ENCODE results near the gene ACSL4.
"Not testable (repeated sequence)": the region's sequence is repeated elsewhere in the genome, so short reads cannot be mapped to it uniquely, and the experiment has no call there.

Gene ACSL4

DNA sequence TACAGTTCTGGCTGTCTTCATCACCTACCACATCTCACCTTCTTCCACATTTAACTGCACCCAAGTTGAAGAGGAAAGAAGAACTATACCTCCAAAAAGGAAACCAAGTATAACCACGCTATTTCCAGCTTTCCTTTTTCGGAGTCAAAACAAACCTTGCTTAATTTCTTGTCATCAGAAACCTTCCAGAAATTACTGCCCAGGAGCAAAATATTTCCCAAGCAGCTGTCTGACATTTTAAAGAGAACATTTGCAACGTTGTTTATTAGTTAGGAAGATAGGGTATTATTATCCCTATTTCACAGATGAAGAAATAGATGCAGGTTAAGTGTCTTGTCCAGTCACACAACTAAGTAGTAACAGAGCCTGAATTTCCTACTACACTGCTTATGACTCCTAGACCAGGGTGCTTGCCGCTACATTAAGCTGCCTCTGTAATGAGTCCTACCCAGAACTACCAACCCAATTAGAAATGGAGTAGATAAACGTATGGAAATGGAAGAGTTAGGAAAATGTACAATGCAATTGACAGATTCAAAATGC is 2.2 kb upstream of the ACSL4 start:
- in situ Hi-C loops (cut with HindIII; ENCODE audit: low pct_ligation_motif_present, low pct_unique_long_range_greater_than_20kb, low sequenced_read_pairs) = no loop called here
- DNase-seq = no peak

GRCh38 chrX:109733613-109734083 is 591 bp upstream of the ACSL4 start:
- in situ Hi-C loops (cut with HindIII; ENCODE audit: low pct_ligation_motif_present, low pct_unique_long_range_greater_than_20kb, low sequenced_read_pairs) = no loop called here
- no peak for DNase-seq

- peak; percentile 50 for DNase-seq
- in situ Hi-C loops (cut with HindIII; ENCODE audit: low pct_ligation_motif_present, low pct_unique_long_range_greater_than_20kb, low sequenced_read_pairs) = no loop called here
These were observed 848 bp downstream of the ACSL4 start for GRCh38 chrX:109732017-109732801.

- DNase-seq = no peak
- in situ Hi-C loops (cut with HindIII; ENCODE audit: low pct_ligation_motif_present, low pct_unique_long_range_greater_than_20kb, low sequenced_read_pairs) = no loop called here
These were observed 4.9 kb downstream of the ACSL4 start for GRCh38 chrX:109728173-109728535.

- in situ Hi-C loops (cut with HindIII; ENCODE audit: low pct_ligation_motif_present, low pct_unique_long_range_greater_than_20kb, low sequenced_read_pairs); DNase-seq: not testable (repeated sequence)
These were observed 8.1 kb downstream of the ACSL4 start for GRCh38 chrX:109724971-109725370.

DNA sequence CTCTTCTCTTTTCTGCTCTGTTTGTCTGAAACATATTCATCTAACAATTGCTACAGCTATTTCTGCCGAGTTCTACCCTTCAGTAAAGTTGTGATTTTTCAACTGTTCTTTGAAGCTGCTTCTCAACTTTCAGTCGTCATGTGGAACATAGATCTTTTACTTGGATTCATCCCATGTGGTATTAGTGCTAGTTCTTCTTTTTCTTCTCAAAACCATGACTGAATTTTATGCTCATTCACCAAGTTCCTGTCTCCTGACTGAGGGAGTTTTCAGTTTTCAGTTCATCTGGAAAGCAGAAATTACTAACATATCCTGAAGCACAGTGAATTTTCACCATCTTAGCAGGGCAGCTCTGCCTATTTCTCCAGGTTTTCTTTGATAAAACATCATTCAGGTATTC is 12.1 kb downstream of the ACSL4 start:
- in situ Hi-C loops (cut with HindIII; ENCODE audit: low pct_ligation_motif_present, low pct_unique_long_range_greater_than_20kb, low sequenced_read_pairs) = no loop called here
- no peak for DNase-seq

DNA sequence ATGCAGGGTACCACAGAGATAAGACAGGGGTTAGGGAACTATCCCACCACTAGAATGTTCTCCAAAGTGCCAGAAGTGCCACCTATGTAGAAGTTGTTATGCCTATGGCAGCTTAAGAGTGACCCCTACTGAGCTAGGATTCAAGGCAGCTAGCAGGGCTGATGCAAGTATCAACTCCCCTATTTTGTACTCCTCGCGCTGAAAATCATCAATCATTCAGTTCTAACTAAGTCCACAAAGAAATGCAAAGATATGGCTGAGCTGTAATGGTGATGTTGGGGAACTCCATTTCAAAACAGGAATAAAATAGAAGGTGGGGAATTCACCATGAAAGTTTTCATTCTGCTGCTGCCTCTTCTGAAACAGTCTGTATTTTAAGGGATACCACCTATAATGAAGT is 13.8 kb downstream of the ACSL4 start:
- in situ Hi-C loops (cut with HindIII; ENCODE audit: low pct_ligation_motif_present, low pct_unique_long_range_greater_than_20kb, low sequenced_read_pairs) = no loop called here
- DNase-seq = no peak

DNA sequence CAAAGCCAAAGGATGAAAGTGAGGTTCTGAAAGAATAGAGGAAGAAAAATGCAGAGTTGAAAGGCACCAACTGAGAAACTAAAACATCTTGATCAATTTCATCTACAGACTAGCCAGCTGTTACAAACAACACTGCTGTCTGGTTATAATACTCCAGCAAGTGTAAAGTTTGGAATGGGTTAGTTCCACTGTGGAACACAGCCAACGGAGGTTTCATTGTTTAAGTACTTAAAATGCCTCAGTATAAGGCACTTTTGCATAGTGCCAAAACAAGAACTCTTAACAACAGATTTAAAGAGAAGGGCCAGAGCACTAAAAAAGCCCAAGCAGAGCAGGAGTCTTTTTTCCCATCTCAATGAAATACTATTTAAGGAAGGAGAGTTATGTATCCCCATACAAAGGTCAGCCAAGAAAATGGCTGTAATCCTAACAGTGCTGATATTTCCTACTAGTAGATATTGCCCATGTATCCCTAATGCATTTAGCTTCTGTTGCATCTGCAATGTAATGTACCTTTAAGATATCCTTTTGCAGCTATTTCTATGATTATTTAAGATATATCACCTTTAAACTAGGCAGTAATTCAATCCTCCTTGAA is 16.5 kb downstream of the ACSL4 start:
- in situ Hi-C loops (cut with HindIII; ENCODE audit: low pct_ligation_motif_present, low pct_unique_long_range_greater_than_20kb, low sequenced_read_pairs) = no loop called here
- DNase-seq = no peak

DNA sequence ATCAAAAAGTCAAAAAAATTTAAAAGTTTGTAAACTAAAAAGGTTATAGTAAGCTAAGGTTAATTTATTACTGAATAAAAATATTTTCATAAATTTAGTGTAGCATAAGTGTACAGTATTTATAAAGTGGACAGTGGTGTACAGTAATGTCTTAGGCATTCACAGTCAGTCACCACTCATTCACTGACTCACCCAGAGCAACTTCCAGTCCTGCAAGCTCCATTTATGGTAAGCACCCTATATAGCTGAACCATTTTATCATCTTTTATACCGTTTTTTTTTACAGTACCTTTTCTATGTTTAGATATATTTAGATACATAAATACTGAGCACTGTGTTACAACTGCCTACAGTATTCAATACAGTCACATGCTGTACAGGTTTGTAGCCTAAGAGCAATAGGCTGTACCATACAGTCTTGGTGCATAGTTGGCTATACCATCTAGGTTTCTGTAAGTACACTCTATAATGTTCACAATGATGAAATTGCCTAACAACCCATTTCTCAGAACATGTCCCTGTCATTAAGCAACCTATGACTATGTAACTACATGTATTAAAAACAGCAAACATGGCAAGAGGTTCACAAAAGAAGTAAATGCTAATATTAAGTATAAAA is 18.6 kb downstream of the ACSL4 start:
- in situ Hi-C loops (cut with HindIII; ENCODE audit: low pct_ligation_motif_present, low pct_unique_long_range_greater_than_20kb, low sequenced_read_pairs) = no loop called here
- DNase-seq = peak; percentile 60

DNA sequence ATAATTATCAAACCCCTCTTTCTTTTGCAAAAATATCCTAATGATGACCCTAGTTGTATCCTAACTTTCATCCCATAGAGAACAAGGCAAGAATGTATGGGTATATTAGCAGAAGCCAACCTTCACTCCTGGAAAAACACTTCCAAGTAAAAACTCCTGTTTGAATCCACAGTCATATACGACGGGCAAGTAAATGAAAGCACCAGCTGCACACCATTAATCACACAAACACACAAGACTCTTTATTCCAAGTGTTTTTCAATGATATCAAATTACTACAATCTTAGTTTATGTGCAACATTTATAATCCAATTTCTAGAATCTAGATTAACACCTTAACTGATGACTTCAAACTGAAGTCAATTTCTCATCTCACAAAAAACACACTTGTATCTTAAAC is 22.9 kb downstream of the ACSL4 start:
- in situ Hi-C loops (cut with HindIII; ENCODE audit: low pct_ligation_motif_present, low pct_unique_long_range_greater_than_20kb, low sequenced_read_pairs) = no loop called here
- DNase-seq = no peak

DNA sequence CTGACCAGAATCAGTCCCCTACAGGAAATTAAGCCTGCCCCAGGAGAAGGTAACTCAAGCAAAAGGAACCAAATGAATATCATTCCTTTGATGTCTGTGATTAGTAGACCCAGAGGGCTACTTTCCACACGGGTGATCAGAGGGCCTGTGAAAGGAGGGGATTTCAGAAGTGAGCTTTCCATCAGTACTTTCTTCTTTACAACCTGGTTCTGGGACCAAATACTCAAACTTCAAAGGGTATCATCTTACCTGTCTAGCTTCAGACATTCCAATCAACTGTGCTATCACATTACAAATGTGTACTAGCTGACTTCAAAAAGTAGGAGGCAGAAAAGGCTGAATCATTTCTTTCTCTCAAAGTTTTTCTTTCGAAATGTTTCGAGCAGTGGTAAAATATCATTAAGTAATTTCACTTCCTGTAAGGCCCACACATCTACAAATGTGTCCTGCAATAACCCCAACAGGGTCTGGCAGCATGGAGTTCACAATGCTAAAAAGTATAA is 23.9 kb downstream of the ACSL4 start:
- DNase-seq = no peak
- in situ Hi-C loops (cut with HindIII; ENCODE audit: low pct_ligation_motif_present, low pct_unique_long_range_greater_than_20kb, low sequenced_read_pairs) = no loop called here

DNA sequence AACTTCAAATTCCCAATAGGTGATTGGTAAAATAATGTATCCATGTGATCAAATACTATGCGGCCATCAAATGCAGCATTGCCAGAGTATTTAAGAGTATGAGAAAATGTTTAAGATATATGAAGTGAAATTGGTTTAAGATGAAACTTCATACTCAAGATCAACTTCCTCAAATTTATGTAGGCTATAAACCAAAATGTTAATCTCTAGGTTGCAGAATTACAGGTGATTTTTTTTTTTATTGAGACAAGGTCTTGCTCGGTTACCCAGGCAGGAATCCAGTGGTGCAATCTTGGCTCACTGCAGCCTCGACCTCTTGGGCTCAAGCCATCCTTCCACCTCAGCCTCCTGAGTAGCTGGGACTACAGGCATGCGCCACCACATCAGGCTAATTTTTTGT is 25.3 kb downstream of the ACSL4 start:
- in situ Hi-C loops (cut with HindIII; ENCODE audit: low pct_ligation_motif_present, low pct_unique_long_range_greater_than_20kb, low sequenced_read_pairs) = no loop called here
- no peak for DNase-seq

GRCh38 chrX:109707319-109707718 is 25.7 kb downstream of the ACSL4 start:
- in situ Hi-C loops (cut with HindIII; ENCODE audit: low pct_ligation_motif_present, low pct_unique_long_range_greater_than_20kb, low sequenced_read_pairs) = no loop called here
- no peak for DNase-seq

- in situ Hi-C loops (cut with HindIII; ENCODE audit: low pct_ligation_motif_present, low pct_unique_long_range_greater_than_20kb, low sequenced_read_pairs) = no loop called here
These were observed 28.5 kb downstream of the ACSL4 start for GRCh38 chrX:109704563-109704962.

GRCh38 chrX:109697855-109698254 is 35.2 kb downstream of the ACSL4 start:
- no peak for DNase-seq
- in situ Hi-C loops (cut with HindIII; ENCODE audit: low pct_ligation_motif_present, low pct_unique_long_range_greater_than_20kb, low sequenced_read_pairs) = no loop called here

More at GRCh38 chrX:109704563-109704962, 28.5 kb downstream of the ACSL4 start:
- DNase-seq = no peak

DNA sequence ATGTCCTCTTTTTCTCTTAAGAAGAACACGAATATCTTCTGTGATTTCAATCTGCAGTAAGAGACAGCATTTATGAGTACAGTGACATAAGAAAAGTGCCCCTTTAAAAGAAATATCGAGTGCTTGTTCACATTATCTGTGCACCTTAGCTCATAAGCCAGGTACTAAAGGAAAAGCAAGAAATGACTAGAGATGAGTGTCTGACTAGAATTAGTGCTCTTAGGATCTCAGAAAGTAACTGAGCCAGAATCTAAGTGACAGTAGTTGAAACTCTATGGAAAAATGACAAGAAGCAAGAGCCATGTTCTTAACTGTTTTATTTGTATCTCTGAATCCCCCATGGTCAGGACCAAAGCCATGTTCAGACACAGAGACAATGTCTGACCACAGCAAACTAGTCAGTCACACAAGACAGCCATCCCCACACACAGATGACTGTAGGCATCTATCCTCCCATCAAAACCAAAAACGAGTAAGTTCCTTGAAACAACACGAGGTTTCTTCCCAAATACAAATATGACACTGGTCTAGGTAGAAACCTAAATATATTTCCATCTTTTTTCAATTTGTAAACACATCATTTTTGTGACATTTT is 36.8 kb downstream of the ACSL4 start:
- DNase-seq = no peak
- in situ Hi-C loops (cut with HindIII; ENCODE audit: low pct_ligation_motif_present, low pct_unique_long_range_greater_than_20kb, low sequenced_read_pairs) = no loop called here

GRCh38 chrX:109695637-109696036 is 37.4 kb downstream of the ACSL4 start:
- DNase-seq = no peak
- in situ Hi-C loops (cut with HindIII; ENCODE audit: low pct_ligation_motif_present, low pct_unique_long_range_greater_than_20kb, low sequenced_read_pairs) = no loop called here

GRCh38 chrX:109691752-109692151 is 41.3 kb downstream of the ACSL4 start:
- no peak for DNase-seq
- in situ Hi-C loops (cut with HindIII; ENCODE audit: low pct_ligation_motif_present, low pct_unique_long_range_greater_than_20kb, low sequenced_read_pairs) = no loop called here

DNA sequence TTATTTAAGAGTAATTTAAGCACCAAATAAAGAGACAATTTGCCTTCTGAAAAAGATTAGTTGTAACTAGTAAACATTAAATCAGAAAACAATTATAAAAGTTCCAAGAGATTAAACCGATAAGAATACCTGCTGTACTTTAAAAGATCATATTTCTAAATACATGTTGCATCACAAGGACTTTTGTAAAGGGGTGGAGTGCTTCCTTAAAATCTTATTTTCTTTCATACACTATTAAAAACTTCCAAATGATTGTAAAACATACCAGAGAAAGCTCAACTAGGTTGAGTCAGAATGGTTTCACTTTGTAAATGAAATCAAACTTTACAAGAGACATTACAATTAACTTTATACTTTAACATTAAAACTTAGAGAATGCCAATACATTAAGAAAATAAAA is 41.8 kb downstream of the ACSL4 start:
- no peak for DNase-seq
- in situ Hi-C loops (cut with HindIII; ENCODE audit: low pct_ligation_motif_present, low pct_unique_long_range_greater_than_20kb, low sequenced_read_pairs) = no loop called here
